Thoracic aorta (tissue), 2 donors: ENCODE results near the gene AK1. TPM values are rescaled to one million over a fixed set of nuclear protein-coding genes. Genes with fewer than 3 reads are reported as not detected.

ENCODE experiments used
- ATAC-seq: fragments of 150-250 bp; one replicate; pipeline ENCODE4 v1.8.0; 2017; ENCODE audit warnings: low read depth; ENCODE audit not compliant: insufficient number of reproducible peaks, low FRiP score
- DNase-seq: peaks from one replicate; pipeline ENCODE4 v3.0.0-alpha.2; 2020; ENCODE audit warnings: low spot score
- H3K27ac ChIP-seq, 2 donors: fragments of 200-600 bp; sonication (generic); 1 replicate in 1 of 2; 2 replicates in 1 of 2; pipeline ENCODE4 v1.5.1; 2016; ENCODE audit warnings: mild to moderate bottlenecking in 2 of 2, moderate library complexity in 2 of 2
- H3K27me3 ChIP-seq: fragments of 200-600 bp; sonication (generic); replicated peaks from 2 replicates; pipeline ENCODE4 v1.6.0; 2016; ENCODE audit warnings: mild to moderate bottlenecking; ENCODE audit not compliant: insufficient read depth
- H3K36me3 ChIP-seq: fragments of 200-600 bp; sonication (generic); one replicate; pipeline ENCODE4 v1.5.1; 2016
- H3K4me1 ChIP-seq, 2 donors: fragments of 200-600 bp; sonication (generic); 1 replicate in 1 of 2; 2 replicates in 1 of 2; pipeline versions ENCODE4 v1.5.1 to v1.6.0; 2016; ENCODE audit warnings: low read depth in 2 of 2, mild to moderate bottlenecking in 1 of 2; ENCODE audit not compliant: control insufficient read depth in 1 of 2
- H3K4me3 ChIP-seq: fragments of 200-600 bp; sonication (generic); 2 replicates; pipeline ENCODE4 v1.5.1; 2016; ENCODE audit warnings: mild to moderate bottlenecking
- H3K9me3 ChIP-seq: fragments of 200-600 bp; sonication (generic); 2 replicates; pipeline ENCODE4 v1.5.1; 2016
- total RNA-seq, 2 donors: library from RNA; depleted of rRNA; stranded (reverse); fragments of >200 nt; gene quantifications; one replicate each; pipeline versions ENCODE4 v1.1.0 to v1.2.3, GENCODE V29; 2016
- TF ChIP-seq, protein P1 (sequence below): fragments of 200-600 bp; sonication (generic); IDR thresholded peaks from one replicate; pipeline ENCODE4 v1.5.1; 2019; ENCODE audit warnings: antibody characterized with exemption

AK1 gene
- total RNA-seq, 2 donors from 2014 or later: 35.1 to 77.7 TPM

DNA sequence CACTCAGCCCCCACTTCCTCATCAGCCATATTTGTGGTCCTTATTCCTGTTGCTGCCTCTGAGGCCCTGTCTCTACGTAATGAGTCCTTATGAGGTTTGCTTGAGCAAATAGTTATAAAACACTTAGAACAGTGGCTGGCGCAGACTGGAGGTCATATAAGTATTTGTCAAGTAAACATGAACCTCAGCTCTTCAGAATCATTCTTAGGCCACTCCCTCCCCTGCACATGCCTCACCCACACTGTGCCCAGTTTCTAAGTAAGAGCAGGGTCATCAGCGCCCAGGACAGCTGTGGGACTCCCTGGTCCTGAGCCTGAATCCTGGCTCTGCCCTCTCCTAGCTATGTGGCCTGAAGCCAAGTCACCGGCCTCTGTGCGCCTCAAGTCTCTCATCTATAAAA is 35.4 kb upstream of the AK1 start:
- Histone ChIP-seq H3K4me1 (peaks cover 9 to 28% of the 10 kb centered on the region in 2 donors), H3K36me3 (peaks cover 21% of the 10 kb centered on the region), H3K4me3 (no peak overlapping the region), H3K27me3 (no peaks in the 10 kb centered on the region), H3K27ac (no peak overlapping the region), H3K9me3 (no peaks in the 10 kb centered on the region)
- DNase-seq (no peak), ATAC-seq (no peak)
- TF ChIP-seq, protein P1, sequence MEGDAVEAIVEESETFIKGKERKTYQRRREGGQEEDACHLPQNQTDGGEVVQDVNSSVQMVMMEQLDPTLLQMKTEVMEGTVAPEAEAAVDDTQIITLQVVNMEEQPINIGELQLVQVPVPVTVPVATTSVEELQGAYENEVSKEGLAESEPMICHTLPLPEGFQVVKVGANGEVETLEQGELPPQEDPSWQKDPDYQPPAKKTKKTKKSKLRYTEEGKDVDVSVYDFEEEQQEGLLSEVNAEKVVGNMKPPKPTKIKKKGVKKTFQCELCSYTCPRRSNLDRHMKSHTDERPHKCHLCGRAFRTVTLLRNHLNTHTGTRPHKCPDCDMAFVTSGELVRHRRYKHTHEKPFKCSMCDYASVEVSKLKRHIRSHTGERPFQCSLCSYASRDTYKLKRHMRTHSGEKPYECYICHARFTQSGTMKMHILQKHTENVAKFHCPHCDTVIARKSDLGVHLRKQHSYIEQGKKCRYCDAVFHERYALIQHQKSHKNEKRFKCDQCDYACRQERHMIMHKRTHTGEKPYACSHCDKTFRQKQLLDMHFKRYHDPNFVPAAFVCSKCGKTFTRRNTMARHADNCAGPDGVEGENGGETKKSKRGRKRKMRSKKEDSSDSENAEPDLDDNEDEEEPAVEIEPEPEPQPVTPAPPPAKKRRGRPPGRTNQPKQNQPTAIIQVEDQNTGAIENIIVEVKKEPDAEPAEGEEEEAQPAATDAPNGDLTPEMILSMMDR: no peak

DNA sequence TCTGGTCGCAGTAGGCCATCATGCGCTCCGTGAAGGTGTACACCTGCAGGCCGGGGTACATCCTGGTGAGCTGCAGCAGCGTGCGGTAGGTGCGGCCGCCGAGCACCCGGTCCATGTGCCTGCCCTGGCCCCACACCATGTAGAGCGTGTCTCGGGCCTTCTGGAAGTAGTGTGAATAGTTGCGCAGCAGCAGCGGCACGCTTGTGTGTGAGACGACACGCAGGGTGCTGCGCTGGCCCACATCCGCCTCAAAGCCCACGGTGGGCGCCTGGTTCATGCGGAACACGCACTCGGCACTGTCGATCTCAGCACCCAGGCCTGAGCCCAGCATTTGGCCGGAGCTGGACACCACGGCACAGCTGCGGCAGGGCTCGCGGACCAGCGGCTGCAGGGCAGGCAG is 34.8 kb upstream of the AK1 start:
- no peaks in the 10 kb centered on the region for H3K27me3 ChIP-seq
- peaks cover 21% of the 10 kb centered on the region for H3K36me3 ChIP-seq
- no peak for ATAC-seq
- no peak overlapping the region for H3K27ac ChIP-seq
- H3K4me3 ChIP-seq: no peak overlapping the region
- TF ChIP-seq, protein P1: no peak
- DNase-seq: no peak
- H3K9me3 ChIP-seq: no peaks in the 10 kb centered on the region
- peaks cover 6 to 23% of the 10 kb centered on the region in 2 donors for H3K4me1 ChIP-seq

DNA sequence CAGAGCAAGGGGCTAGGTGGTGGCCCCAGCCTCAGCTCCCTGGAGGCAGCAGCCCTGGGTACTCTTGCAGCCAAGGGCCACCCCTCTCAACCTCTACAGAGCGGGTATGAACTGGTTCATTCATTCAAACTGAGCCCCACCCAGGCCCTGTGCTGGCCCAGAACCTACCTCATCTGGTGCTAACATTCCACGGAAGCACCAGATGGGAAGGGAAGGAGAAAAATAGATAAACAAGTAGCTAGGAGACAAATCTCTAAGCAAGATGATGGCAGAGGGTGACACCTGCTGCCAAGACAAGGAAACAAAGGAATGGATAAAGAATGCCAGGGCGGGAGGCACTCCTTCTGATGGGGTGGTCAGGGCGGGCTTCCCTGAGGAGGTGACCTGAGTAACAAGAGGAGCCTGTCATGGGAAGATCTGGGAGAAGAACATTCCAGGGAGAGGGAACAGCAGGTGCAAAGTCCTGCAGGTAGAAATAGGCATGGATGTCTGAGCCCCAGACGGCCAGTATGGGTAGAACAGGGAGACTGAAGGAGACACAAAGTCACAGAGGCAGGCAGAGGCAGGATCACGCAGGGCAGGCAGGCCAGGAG is 33.2 kb upstream of the AK1 start:
- no peak overlapping the region for H3K27ac ChIP-seq

DNA sequence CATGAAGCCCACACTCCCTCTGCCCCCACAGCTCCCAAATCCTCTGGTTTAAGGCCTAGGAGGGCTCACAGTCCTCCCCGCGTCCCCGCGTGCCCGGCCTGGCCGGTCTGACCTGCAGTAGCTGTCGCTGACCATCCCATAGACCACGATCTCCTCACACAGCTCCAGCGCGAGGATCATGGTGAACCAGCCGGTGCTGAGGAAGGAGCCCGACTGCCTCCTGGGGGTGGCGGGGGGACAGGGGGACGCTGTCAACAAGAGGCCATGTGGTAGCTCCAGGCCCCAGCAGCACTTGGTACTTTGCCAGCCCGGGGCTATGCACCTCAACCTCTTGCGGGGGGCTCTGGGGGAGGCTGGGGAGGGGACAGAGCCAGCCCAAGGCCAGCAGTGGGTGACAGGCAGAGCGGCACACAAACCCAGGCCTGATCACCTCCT is 32.4 kb upstream of the AK1 start:
- peaks cover 21% of the 10 kb centered on the region for H3K36me3 ChIP-seq
- no peak overlapping the region for H3K4me3 ChIP-seq
- DNase-seq (no peak), ATAC-seq (no peak)
- TF ChIP-seq, protein P1: no peak
- H3K27me3 ChIP-seq: no peaks in the 10 kb centered on the region
- no peak overlapping the region for H3K27ac ChIP-seq
- H3K9me3 ChIP-seq: no peaks in the 10 kb centered on the region
- H3K4me1 ChIP-seq: peaks cover 22 to 31% of the 10 kb centered on the region in 2 donors

More for the DNA sequence above, 33.2 kb upstream of the AK1 start:
- Histone ChIP-seq H3K27me3 (no peaks in the 10 kb centered on the region), H3K4me1 (peaks cover 20 to 31% of the 10 kb centered on the region in 2 donors), H3K36me3 (peaks cover 21% of the 10 kb centered on the region), H3K9me3 (no peaks in the 10 kb centered on the region), H3K4me3 (no peak overlapping the region)
- TF ChIP-seq, protein P1: no peak
- ATAC-seq (no peak), DNase-seq (no peak)

DNA sequence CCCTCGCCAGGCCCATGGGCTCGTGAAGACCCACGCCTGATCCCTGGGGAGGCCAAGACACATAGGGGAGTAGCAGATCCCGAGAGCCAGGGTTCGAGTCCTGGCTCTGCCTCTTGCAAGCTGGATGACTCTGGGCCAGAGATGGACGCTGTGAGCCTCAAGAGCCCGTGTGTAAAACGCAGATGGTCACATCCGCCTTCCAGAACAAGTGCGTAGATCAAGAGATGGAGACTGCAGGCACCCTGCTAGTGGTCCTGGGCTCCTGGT is 31.1 kb upstream of the AK1 start:
- Histone ChIP-seq H3K9me3 (no peaks in the 10 kb centered on the region), H3K36me3 (peaks cover 21% of the 10 kb centered on the region), H3K4me3 (no peak overlapping the region), H3K27ac (no peak overlapping the region), H3K27me3 (no peaks in the 10 kb centered on the region), H3K4me1 (peaks cover 34 to 38% of the 10 kb centered on the region in 2 donors)
- DNase-seq (no peak), ATAC-seq (no peak)
- TF ChIP-seq, protein P1: no peak
